T-helper 2 cell treated with Interferon-gamma antibody and Interleukin-4, amounts not matched to agents 5 μg/mL and 100 μg/mL, for 36 hours (primary cell): ENCODE measurements around the gene RSBN1.
"Not testable (repeated sequence)": the region's sequence is repeated elsewhere in the genome, so short reads cannot be mapped to it uniquely, and the experiment has no call there.

ENCODE experiments used
- DNase-seq: peaks from one replicate; pipeline ENCODE4 v3.0.0; 2021; ENCODE audit warnings: low spot score
- H3K27ac Mint-ChIP-seq: one replicate; pipeline ENCODE4 v1.8.0; 2021; ENCODE audit warnings: mild to moderate bottlenecking, mixed read lengths
- H3K27me3 Mint-ChIP-seq: one replicate; pipeline ENCODE4 v1.8.0; 2021; ENCODE audit warnings: low read depth, mixed read lengths
- H3K36me3 Mint-ChIP-seq: one replicate; pipeline ENCODE4 v1.8.0; 2021; ENCODE audit warnings: low read depth, mixed read lengths
- H3K4me1 Mint-ChIP-seq: one replicate; pipeline ENCODE4 v1.8.0; 2021; ENCODE audit warnings: low read depth, mixed read lengths
- H3K4me3 Mint-ChIP-seq: one replicate; pipeline ENCODE4 v1.8.0; 2022; ENCODE audit warnings: mild to moderate bottlenecking, moderate library complexity, mixed read lengths
- H3K9me3 Mint-ChIP-seq: one replicate; pipeline ENCODE4 v1.8.0; 2021; ENCODE audit warnings: mixed read lengths

The RSBN1 gene

DNA sequence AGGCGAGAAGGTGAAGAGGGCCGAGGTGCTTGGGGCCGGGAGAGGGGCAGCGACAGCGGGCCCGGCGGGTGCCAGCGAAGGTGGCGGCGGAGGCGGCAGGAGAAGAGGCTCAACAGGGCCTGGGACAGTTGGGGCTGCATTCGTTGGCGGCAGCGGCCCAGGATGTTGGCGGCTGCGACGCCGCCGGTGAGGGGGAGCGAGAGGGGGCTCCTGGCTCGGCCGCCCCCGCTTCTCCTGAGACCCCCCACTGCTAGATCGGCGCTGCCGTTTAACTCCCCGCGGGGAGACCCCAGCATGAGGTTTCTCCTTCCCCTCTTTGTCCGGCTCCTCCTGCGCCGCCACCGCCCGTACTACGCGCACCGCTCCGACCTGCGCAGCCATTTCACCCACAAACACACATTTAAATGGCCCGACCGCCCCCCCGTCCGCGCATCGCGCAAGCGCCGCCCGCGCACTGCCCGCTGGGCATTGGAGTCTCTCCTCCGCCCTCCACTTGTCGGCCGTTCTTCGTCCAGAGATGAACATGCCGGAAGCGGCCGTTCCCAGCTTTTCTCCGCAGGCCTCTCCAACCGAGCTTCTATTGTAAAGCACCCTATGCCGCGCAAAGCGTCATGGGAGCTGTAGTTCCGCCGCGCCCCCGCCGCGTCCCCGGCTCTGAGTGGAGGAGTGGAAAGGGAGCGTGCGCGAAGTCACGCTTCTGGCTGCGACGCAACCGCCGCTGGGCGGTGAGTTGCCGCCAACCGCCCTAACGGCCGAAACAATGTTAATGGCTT is at the start of gene RSBN1:
Gene RSBN1, minus strand, starts transcription at position 589 of the 773 bp plus-strand sequence. Its CDS starts 64 bp downstream, at position 525.
- H3K36me3 Mint-ChIP-seq: peaks cover 41% of the 10 kb centered on the region
- peak within 1 kb of the TSS; percentile 97 for H3K27ac Mint-ChIP-seq
- peak; percentile 100 for DNase-seq
- peaks cover 24% of the 10 kb centered on the region for H3K4me1 Mint-ChIP-seq
- no peaks in the 10 kb centered on the region for H3K27me3 Mint-ChIP-seq
- H3K4me3 Mint-ChIP-seq: peak within 1 kb of the TSS; percentile 99
- no peaks in the 10 kb centered on the region for H3K9me3 Mint-ChIP-seq

DNA sequence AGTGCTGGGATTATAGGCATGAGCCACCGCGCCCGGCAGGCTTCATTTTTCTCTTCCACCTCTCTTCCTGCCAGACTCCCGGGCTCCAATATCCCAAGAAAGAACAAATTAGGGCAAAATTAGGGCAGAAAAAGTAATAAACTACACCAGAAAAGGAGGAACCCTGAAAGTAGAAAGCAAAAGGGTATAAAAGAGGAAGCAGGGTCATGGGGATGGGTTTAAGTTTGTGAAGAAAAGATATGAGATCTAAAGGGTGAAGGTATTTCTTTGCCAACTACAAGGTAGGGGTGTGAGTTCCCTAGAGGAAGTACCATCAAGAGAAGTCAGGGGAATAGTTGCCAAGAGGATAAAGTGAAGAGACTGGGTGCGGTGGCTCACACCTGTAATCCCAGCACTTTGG is 49.4 kb upstream of the RSBN1 start:
- Mint-ChIP-seq H3K9me3 (no peaks in the 10 kb centered on the region), H3K4me1 (peaks cover 46% of the 10 kb centered on the region), H3K36me3 (peaks cover 55% of the 10 kb centered on the region), H3K27ac (no peak overlapping the region), H3K4me3 (no peak overlapping the region), H3K27me3 (no peaks in the 10 kb centered on the region)
- DNase-seq: no peak

DNA sequence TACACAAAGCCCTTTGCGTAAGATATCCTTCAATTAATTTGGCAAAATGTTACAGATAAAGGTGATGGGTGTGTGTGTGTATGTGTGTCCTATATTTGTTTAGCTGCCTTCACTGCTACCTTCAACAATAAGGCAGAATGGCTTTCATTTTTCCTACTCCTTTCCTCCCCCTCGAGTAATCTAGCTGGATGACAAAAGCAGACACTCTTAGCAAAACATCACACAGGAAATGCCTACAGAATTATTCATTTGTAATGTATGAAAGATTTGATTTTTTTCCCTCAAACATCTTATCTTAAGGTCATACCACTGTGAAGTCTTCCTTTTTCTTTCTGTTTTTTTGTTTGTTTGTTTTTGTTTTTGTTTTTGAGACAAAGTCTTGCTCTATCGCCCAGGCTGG is 48.6 kb upstream of the RSBN1 start:
- H3K27ac Mint-ChIP-seq: peak overlapping the region; percentile 49
- peaks cover 58% of the 10 kb centered on the region for H3K36me3 Mint-ChIP-seq
- peaks cover 45% of the 10 kb centered on the region for H3K4me1 Mint-ChIP-seq
- H3K4me3 Mint-ChIP-seq: peak overlapping the region; percentile 7
- H3K27me3 Mint-ChIP-seq: no peaks in the 10 kb centered on the region
- no peak for DNase-seq
- H3K9me3 Mint-ChIP-seq: no peaks in the 10 kb centered on the region

DNA sequence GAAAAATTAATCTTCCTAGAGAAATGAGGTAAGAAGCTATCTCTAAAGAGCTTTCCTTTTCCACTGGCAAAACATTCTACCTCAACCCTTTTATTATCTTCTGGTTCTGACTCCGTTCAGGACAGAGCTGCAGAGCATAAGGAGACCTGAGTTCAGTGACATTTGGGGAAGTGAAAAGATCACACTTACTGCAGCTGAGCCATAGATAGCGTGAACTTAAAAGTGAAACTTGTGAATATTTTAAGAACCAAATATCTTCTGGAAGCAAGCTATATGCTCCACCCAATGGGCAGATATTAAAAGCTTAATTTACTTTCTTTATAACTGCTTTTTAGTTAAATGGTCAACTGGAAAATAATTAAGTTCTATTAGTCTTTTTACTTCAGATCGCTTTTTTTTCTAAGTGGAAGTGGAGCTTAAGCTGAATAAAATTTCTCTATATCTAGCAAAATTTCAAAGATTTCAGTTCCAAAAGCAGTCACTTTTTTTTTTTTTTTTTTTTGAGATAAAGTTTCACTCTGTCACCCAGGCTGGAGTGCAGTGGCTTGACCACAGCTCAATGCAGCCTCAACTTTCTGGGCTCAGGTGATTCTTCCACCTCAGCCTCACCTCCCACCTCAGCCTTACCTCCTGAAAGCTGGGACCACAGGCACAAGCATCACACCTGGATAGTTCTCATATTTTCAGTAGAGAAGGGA is 47.4 kb upstream of the RSBN1 start:
- Mint-ChIP-seq H3K4me1 (peaks cover 43% of the 10 kb centered on the region), H3K4me3 (peak overlapping the region; percentile 38), H3K9me3 (no peaks in the 10 kb centered on the region), H3K27ac (peak overlapping the region; percentile 70), H3K36me3 (peaks cover 56% of the 10 kb centered on the region), H3K27me3 (no peaks in the 10 kb centered on the region)
- no peak for DNase-seq

DNA sequence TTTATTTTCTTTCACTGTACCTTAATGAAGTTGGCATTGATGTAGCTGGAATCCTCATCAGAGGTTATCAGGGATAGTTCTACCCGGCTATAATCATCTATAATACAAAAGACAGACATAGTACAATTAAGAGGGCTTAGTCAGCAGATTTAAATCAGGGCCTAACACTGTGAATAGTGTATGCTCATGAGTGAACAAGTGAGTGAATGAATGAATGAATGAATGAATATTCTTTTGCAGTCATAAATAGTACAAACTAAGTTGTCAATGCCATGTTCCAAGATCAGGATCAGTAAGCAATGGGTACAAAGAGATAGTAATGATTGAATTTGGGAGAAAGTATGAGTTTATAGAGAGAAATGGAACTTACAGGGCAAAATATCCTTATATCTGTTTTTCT is 46.7 kb upstream of the RSBN1 start:
- Mint-ChIP-seq H3K4me3 (no peak overlapping the region), H3K27ac (no peak overlapping the region)

DNA sequence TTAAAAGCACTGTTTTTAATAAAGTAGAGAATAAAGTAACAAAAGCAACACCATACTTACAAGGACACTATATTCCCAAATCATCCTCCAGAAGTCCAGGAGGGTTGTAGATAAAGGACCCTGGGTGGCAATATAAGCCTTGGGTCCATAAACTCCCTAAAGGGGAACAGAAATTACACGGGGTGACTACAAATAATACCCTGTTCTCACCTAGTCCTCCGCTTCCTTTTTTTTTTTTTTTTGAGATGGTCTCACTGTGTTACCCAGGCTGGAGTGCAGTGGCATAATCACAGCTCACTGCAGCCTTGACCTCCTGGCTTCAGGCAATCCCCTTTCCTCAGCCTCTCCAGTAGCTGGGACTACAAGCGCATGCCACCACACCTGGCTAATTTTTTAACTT is 46.1 kb upstream of the RSBN1 start:
- DNase-seq: no peak
- Mint-ChIP-seq H3K27me3 (no peaks in the 10 kb centered on the region), H3K4me3 (no peak overlapping the region), H3K9me3 (no peaks in the 10 kb centered on the region), H3K4me1 (peaks cover 47% of the 10 kb centered on the region), H3K36me3 (peaks cover 54% of the 10 kb centered on the region), H3K27ac (no peak overlapping the region)

More for the DNA sequence above, 46.7 kb upstream of the RSBN1 start:
- Mint-ChIP-seq H3K27me3 (no peaks in the 10 kb centered on the region), H3K4me1 (peaks cover 48% of the 10 kb centered on the region), H3K9me3 (no peaks in the 10 kb centered on the region), H3K36me3 (peaks cover 57% of the 10 kb centered on the region)
- no peak for DNase-seq

DNA sequence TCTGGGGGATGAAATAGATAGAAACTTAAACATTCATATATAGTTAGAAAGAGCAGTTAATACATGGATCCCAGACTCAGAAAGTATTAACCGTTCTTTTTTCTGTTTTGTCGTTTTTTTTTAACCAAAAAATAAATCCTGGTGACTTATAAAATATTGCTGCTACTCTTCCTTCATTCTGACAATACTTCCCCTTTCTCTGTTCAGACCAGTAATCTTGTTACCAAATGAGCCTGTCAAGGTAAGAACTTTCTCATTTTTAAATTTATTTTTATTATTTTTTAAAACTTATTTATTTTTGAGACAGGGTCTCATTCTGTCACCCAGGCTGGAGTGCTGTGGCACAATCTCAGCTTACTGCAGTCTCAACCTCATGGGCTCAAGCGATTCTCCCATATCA is 45.5 kb upstream of the RSBN1 start:
- Mint-ChIP-seq H3K4me1 (peaks cover 42% of the 10 kb centered on the region), H3K27me3 (no peaks in the 10 kb centered on the region), H3K27ac (no peak overlapping the region), H3K36me3 (peaks cover 50% of the 10 kb centered on the region), H3K4me3 (no peak overlapping the region), H3K9me3 (no peaks in the 10 kb centered on the region)
- DNase-seq: no peak

DNA sequence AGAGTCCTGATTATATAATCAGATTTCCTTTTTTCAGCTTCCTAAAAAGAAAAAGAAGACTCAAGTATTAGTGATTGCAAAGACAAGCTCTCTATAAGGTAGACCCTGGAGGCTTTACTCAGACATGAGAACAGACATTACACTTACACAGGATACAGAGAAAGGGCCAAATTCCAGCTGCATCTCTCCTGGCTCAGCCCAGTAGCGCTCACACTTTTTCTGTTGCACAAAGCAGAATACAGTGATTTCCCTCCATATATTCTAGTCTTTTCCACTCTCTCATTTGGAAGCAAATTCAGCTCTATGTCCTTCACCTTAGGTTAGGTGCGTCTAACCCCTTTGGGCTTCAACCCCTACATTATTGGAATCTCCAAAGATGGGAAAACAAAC is 44.1 kb upstream of the RSBN1 start:
- no peaks in the 10 kb centered on the region for H3K27me3 Mint-ChIP-seq
- H3K36me3 Mint-ChIP-seq: peaks cover 53% of the 10 kb centered on the region
- H3K27ac Mint-ChIP-seq: no peak overlapping the region
- no peak for DNase-seq
- H3K9me3 Mint-ChIP-seq: no peaks in the 10 kb centered on the region
- H3K4me1 Mint-ChIP-seq: peaks cover 33% of the 10 kb centered on the region
- no peak overlapping the region for H3K4me3 Mint-ChIP-seq

DNA sequence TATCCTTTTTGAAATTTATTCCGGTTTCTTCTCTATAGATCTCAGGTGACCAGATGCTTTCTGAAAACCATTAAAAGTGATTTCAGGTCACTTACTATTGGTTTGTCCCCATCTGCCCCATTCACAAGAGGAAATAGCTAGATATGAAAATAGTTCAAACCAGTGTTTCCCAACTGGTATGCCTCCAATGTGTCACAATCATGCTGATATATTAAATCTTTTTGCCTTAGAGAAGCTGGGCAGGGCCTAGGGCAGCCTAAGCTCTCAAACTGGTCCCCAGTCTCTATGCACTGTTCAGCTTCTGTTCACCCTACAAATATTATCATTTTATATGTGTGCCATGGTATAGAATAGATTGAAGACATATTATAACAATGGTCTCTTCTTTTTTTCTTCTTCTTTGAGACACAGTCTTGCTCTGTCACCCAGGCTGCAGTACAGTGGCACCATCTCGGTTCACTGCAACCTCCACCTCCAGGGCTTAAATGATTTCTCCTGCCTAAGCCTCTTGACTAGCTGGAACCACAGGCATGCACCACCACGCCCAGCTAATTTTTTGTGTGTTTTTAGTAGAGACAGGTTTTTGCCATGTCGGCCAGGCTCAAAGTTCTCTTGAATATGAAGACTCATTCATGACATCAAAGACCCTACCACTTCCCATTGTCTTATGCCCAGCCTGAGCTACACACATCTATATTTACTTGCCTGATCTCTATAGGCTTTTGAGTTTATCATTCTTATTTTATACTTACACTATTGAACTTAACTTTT is 43.5 kb upstream of the RSBN1 start:
- Mint-ChIP-seq H3K4me3 (no peak overlapping the region), H3K36me3 (peaks cover 55% of the 10 kb centered on the region), H3K9me3 (no peaks in the 10 kb centered on the region), H3K27me3 (no peaks in the 10 kb centered on the region), H3K27ac (no peak overlapping the region), H3K4me1 (peaks cover 31% of the 10 kb centered on the region)
- DNase-seq: no peak

DNA sequence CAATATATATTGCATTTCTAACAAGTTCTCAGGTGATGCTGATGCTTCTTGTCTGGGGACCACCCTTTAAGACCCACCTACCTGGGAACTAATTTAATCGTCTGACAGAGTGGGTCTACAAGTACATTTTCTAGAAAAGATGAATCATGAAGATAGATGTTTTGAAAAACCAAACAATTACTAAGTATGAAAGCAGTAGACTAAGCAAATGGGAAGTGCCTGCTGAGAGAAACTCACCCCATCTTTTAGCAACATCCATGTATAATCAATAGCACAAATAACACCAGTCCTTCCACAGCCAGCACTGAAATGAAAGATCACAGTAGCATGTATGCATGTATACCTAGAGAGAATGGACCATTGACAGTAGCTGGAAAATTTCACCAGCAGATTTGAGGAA is 42.0 kb upstream of the RSBN1 start:
- peaks cover 64% of the 10 kb centered on the region for H3K36me3 Mint-ChIP-seq
- H3K4me3 Mint-ChIP-seq: no peak overlapping the region
- H3K27me3 Mint-ChIP-seq: no peaks in the 10 kb centered on the region
- H3K27ac Mint-ChIP-seq: no peak overlapping the region
- peaks cover 22% of the 10 kb centered on the region for H3K4me1 Mint-ChIP-seq
- no peaks in the 10 kb centered on the region for H3K9me3 Mint-ChIP-seq
- DNase-seq: no peak

DNA sequence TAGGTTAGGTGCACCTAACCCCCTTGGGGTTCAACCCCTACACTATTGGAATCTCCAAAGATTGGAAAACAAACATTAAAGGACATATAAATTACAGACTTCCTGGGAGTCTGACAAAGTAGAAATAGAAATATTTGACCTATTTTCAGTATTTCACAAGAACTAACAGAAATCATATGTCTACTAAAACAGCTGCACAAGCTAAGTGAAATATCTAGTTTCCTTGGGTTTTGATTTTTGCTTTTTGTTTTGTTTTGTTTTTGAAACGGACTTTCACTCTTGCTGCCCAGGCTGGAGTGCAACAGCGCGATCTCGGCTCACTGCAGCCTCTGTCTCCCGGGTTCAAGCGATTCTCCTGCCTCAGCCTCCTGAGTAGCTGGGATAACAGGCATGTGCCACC is 40.4 kb upstream of the RSBN1 start:
- not testable (repeated sequence) for H3K27me3 Mint-ChIP-seq, H3K27ac Mint-ChIP-seq, H3K4me3 Mint-ChIP-seq, H3K9me3 Mint-ChIP-seq, DNase-seq
- Mint-ChIP-seq H3K4me1 (peaks cover 19% of the 10 kb centered on the region), H3K36me3 (peaks cover 65% of the 10 kb centered on the region)

DNA sequence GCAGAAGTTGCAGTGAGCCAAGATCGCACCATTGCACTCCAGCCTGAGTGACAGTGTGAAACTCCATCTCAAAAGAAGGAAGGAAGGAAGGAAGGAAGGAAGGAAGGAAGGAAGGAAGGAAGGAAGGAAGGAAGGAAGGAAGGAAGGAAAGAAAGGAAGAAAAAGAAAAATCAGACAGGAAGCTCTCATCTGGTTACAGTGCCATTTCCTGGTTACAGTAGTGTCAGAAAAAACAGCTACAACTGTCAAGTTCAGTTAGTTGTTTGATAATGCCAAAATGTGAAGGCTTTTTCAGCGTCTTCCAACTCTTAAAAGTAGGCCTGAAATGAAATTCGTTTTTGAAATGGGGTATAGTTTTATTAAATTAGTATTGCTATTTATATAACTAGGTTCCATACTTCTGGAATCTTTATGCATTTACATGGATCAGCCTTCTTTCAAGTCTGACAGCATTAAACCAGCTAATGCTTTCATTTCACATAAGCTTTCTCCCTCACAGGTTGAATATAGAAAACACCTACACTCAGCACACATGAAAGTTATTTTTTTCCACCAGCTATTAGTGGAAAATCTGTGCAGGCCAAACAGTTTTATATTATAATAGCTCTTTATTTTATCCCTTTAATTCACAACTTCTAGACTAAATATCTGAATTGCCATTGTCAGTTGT is 38.0 kb upstream of the RSBN1 start:
- no peak for DNase-seq
- Mint-ChIP-seq H3K27me3 (no peaks in the 10 kb centered on the region), H3K9me3 (peaks cover 7% of the 10 kb centered on the region), H3K36me3 (peaks cover 66% of the 10 kb centered on the region), H3K4me1 (peaks cover 16% of the 10 kb centered on the region), H3K4me3 (no peak overlapping the region), H3K27ac (peak overlapping the region; percentile 72)

DNA sequence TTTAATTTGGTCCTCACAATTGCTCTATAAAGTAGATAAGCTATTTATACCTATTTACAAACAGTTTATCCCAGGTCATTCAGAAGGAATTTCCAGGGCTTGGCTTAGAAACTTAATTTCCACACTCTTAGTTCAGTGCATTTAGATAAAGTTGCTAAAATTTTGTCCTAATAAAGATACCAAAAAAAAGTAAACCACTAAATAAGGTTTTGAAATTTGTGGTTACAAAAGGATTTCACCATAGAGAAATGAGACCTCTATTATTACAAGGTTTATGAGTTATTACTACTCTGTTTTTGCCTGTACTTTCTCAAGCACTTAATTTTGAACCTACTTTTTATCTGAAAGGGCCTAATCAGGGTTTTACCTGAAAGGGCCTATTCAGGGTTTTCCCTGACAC is 36.8 kb upstream of the RSBN1 start:
- peaks cover 7% of the 10 kb centered on the region for H3K9me3 Mint-ChIP-seq
- peaks cover 62% of the 10 kb centered on the region for H3K36me3 Mint-ChIP-seq
- H3K27ac Mint-ChIP-seq: no peak overlapping the region
- no peaks in the 10 kb centered on the region for H3K27me3 Mint-ChIP-seq
- no peak for DNase-seq
- peaks cover 9% of the 10 kb centered on the region for H3K4me1 Mint-ChIP-seq
- no peak overlapping the region for H3K4me3 Mint-ChIP-seq
